ENCODE measurements around the gene ANKRD44.
"Not testable (repeated sequence)": the region's sequence is repeated elsewhere in the genome, so short reads cannot be mapped to it uniquely, and the experiment has no call there.

The ANKRD44 gene

GRCh38 chr2:197071213-197071612, 239.4 kb downstream of the ANKRD44 start:
- no peak for DNase-seq

DNA sequence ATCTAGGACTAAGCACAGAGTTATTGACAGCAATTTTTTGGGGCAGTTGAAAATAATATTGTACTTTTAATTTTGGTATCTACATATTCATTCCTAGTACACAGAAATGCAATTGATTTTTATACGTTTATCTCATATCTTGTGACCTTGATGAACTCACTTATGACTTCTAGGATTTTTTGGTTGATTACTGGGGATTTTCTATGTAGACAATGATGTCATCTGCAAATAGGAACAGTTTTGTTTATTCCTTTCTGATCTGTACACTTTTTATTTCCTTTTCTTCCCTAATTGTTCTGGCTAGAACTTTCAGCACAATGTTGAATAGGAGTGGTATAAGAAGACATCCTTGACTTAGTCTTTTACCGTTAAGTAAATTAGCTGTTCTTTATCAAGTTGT, 240.6 kb downstream of the ANKRD44 start:
- DNase-seq: no peak

DNA sequence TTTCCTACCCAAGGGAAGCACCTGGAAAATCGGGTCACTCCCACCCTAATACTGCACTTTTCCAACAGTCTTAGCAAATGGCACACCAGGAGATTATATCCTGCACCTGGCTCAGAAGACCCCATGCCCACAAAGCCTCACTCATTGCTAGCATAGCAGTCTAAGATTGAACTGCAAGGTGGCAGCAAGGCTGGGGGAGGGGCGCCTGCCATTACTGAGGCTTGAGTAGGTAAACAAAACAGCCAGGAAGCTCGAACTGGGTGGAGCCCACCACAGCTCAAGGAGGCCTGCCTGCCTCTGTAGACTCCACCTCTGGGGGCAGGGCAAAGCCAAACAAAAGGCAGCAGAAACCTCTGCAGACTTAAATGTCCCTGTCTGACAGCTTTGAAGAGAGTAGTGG, 248.0 kb downstream of the ANKRD44 start:
- not testable (repeated sequence) for DNase-seq

DNA sequence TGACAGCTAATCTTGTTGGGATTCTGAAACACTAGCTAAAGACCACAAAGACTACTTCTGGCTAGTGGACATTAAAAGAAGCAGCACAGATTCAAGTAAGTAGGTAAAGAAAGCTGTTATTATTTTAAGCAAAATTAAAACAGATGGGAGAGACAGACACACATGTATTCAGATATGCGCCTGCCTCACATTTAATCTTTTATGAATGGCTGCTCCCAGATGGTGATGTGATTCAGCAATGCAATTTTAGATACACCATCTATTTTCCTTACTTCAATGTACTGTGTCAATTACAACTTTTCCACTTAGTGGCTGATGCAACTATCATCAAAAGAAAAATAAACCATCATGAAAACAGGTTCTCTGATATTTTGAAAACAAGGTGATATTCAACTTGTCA, 251.1 kb downstream of the ANKRD44 start:
- DNase-seq: no peak

DNA sequence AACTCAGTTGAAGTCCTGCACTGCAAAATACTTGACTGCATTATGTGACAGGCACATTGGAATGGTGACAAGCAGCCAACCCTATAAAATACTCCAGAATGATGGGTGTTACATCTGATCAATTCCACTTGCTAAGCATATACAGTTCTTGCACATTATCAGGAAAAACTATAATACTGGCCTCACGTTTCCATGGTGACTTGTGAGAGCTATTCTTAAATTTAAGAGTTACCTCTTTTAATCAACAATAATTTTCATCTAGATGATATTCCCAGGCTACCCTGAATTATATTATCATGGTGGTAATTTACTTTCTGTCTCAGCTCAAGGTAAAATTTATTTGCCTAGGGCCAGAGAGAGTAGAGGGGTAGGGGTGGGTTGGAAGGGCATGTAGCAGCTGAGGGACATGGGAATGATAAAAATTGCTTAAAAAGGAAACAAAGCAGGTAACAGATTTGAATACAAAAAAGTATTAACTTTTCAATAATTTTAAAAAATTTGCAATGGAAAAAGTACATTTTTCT, 251.7 kb downstream of the ANKRD44 start:
- no peak for DNase-seq

GRCh38 chr2:197057959-197058358, 252.6 kb downstream of the ANKRD44 start:
- no peak for DNase-seq

GRCh38 chr2:197055045-197055444, 255.5 kb downstream of the ANKRD44 start:
- no peak for DNase-seq

DNA sequence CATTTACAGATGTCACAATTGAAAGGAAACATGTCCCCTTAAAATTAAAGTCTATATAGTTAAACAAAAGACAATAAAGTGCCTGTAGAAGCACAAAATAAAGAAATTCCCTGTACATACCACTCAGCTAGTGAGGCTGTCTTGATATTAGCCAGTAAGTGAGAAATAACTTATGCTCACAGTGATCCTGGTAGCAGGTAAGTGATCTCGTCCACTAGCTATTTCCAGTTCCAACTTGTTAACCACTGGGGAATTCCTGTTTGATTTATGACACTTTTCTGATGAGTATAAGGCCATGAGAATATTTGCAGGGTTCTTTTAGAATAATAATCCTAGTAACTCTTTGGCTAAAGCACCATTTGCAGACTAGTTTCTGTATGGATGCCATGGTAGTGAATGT, 256.1 kb downstream of the ANKRD44 start:
- no peak for DNase-seq

- no peak for DNase-seq
Measured at GRCh38 chr2:197052356-197052755, 258.2 kb downstream of the ANKRD44 start.

DNA sequence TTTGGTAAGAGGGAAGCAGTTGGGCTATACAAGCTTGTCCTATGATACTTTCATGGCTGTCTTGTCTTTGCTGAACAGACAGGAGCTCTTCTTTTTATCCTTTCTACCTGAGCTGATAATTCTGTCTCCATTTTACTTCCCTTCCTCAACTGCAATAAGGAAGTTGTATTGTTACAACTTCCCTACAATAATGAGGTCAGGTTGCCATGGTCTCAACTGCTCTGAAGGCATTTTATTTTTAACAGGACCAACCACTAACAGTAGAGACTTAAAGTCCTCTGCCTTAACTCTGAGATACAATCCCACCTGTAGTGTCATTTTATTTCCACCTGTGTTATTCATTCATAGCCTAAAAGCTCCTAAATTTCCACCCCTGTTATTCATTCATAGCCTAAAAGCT, 265.5 kb downstream of the ANKRD44 start:
- no peak for DNase-seq

- DNase-seq: no peak
Measured at GRCh38 chr2:197042739-197043196, 267.8 kb downstream of the ANKRD44 start.

GRCh38 chr2:197037863-197038398, 272.6 kb downstream of the ANKRD44 start:
- no peak for DNase-seq

DNA sequence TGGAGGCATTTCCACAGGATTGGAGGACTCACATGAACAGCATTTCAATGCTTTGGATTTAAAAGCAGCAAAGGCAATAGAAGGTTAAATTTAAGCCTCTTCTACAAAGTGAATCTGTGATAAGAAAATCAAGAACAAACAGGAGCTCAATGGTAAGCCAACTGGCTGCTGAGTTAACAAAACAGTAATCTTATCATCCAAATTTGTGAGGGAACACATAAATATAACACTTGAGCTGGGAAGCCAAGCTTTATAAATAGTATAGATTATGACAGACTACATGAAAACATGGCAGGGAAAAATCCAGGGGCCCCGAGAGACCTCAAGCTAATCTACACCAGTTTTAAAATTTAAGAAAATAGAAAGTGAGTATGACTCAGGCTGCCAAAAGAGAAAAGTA, 275.6 kb downstream of the ANKRD44 start:
- no peak for DNase-seq

- DNase-seq: no peak
Measured at GRCh38 chr2:197034292-197034691, 276.3 kb downstream of the ANKRD44 start.

- no peak for DNase-seq
Measured at GRCh38 chr2:197033222-197033621, 277.4 kb downstream of the ANKRD44 start.

- no peak for DNase-seq
Measured at GRCh38 chr2:197031803-197032202, 278.8 kb downstream of the ANKRD44 start.

GRCh38 chr2:197030090-197030489, 280.5 kb downstream of the ANKRD44 start:
- no peak for DNase-seq

- no peak for DNase-seq
Measured at GRCh38 chr2:197028633-197029032, 281.9 kb downstream of the ANKRD44 start.

- no peak for DNase-seq
Measured at GRCh38 chr2:197028230-197028629, 282.4 kb downstream of the ANKRD44 start.

- no peak for DNase-seq
Measured at GRCh38 chr2:197024206-197024605, 286.4 kb downstream of the ANKRD44 start.

GRCh38 chr2:197020921-197021320, 289.7 kb downstream of the ANKRD44 start:
- DNase-seq: not testable (repeated sequence)

DNA sequence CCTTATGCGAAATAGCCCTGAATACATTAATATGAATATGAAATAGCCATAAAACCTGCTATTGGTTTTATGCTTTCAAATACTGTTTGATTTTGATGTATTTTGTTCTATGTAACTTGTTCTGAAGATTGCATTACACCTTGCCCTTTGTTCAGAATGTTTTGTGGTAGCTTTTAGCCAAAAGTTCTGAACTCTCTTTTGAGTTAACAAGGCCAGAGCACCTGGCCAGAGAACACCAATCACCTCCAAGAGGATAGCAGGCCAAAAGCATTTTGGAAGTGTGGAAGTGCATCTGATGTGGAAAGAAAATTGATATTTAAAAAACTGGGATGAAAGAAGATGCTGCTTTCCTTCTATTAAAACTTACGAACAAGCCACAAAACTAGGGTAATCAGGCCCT, 297.5 kb downstream of the ANKRD44 start:
- DNase-seq: no peak

GRCh38 chr2:197011801-197012641, 298.6 kb downstream of the ANKRD44 start:
- DNase-seq: no peak

DNA sequence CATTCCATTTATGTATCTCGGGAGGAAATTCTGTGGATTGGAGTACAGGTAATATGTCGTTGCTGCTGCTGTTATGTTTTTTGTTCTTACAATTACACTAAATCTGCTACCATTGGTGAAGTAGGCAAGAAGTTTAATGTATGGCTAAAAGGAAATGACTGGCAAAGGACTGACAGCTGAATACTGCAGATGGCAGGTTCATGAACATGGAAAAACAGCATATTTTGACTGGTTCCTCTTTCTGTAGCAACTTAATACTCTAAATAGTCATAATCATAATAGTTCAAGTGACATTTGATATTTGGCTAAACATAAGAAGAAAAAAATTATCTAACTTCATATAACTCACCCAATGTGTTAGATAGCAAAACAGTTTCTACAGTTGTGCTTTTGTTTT, 299.6 kb downstream of the ANKRD44 start:
- DNase-seq: no peak

Data from SIG-M5 (cell line).